Measurements from ENCODE around the gene DEK.
"Not testable (repeated sequence)": the region's sequence is repeated elsewhere in the genome, so short reads cannot be mapped to it uniquely, and the experiment has no call there.

DEK gene

GRCh38 chr6:18187701-18188100 is 76.6 kb downstream of the DEK start:
- no peak for DNase-seq

GRCh38 chr6:18186540-18187250 is 77.6 kb downstream of the DEK start:
- no peak for DNase-seq

- DNase-seq: no peak
Measured at GRCh38 chr6:18186033-18186432, 78.3 kb downstream of the DEK start.

GRCh38 chr6:18185624-18186023 is 78.7 kb downstream of the DEK start:
- DNase-seq: no peak

- DNase-seq: no peak
Measured at GRCh38 chr6:18183766-18184165, 80.6 kb downstream of the DEK start.

GRCh38 chr6:18182568-18182967 is 81.8 kb downstream of the DEK start:
- DNase-seq: no peak

- DNase-seq: no peak
Measured at GRCh38 chr6:18179770-18180356, 84.5 kb downstream of the DEK start.

- DNase-seq: no peak
Measured at GRCh38 chr6:18178960-18179615, 85.2 kb downstream of the DEK start.

GRCh38 chr6:18177286-18177965 is 86.9 kb downstream of the DEK start:
- DNase-seq: no peak

GRCh38 chr6:18176198-18176597 is 88.1 kb downstream of the DEK start:
- not testable (repeated sequence) for DNase-seq
